ENCODE measurements around the gene EFCC1. TPM values are rescaled to one million over a fixed set of nuclear protein-coding genes. Genes with fewer than 3 reads are reported as not detected.

EFCC1 gene
- total and polyA plus RNA-seq, 2 experiments from 2014 or later, result 0.23 to 0.50 TPM

DNA sequence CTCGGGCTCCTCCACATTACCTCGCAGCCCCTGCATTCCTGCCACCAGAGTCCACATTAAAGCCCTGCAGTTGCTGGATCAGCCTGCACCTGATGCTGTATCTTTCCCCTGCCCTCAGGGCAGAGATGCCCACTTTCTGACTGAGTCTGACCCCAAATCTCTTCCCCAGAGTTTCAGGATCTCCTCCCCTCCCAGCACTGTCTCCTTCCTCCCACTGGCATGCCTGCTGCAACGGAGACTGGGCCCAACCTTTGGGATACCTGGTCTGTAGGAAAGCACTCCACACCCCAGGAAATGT lies 38.9 kb downstream of the EFCC1 start:
- Histone ChIP-seq H4K20me1 (ENCODE audit: insufficient read depth, poor library complexity, severe bottlenecking) (no peaks in the 10 kb centered on the region), H3K79me2 (no peaks in the 10 kb centered on the region), H3K9me2 (replicated peaks; ENCODE audit: insufficient read depth) (no peaks in the 10 kb centered on the region), H2AFZ (no peak overlapping the region), H3K27ac (no peak overlapping the region), H3K36me3 (replicated peaks; ENCODE audit: insufficient read depth, low read depth) (no peaks in the 10 kb centered on the region), H3K9me3 (ENCODE audit: low read depth) (no peaks in the 10 kb centered on the region), H3K27me3 (no peaks in the 10 kb centered on the region), H3K4me2 (no peak overlapping the region), H3K4me1 (ENCODE audit: insufficient read depth) (no peaks in the 10 kb centered on the region), H3K4me3 (no peak overlapping the region)
- 89% methylated on average over 3 of the region's 3 CpGs for WGBS (ENCODE audit: low lambda C conversion rate, missing lambda C conversion rate)
- DNase-seq (ENCODE audit: low spot score), result no peak
- TF ChIP-seq EZH2phosphoT487 (IDR thresholded peaks at IDR 0.05; ENCODE audit: low read depth, severe bottlenecking, unreplicated experiment), result no peak
- TF ChIP-seq, protein P1, sequence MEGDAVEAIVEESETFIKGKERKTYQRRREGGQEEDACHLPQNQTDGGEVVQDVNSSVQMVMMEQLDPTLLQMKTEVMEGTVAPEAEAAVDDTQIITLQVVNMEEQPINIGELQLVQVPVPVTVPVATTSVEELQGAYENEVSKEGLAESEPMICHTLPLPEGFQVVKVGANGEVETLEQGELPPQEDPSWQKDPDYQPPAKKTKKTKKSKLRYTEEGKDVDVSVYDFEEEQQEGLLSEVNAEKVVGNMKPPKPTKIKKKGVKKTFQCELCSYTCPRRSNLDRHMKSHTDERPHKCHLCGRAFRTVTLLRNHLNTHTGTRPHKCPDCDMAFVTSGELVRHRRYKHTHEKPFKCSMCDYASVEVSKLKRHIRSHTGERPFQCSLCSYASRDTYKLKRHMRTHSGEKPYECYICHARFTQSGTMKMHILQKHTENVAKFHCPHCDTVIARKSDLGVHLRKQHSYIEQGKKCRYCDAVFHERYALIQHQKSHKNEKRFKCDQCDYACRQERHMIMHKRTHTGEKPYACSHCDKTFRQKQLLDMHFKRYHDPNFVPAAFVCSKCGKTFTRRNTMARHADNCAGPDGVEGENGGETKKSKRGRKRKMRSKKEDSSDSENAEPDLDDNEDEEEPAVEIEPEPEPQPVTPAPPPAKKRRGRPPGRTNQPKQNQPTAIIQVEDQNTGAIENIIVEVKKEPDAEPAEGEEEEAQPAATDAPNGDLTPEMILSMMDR (IDR thresholded peaks at IDR 0.05; ENCODE audit: poor library complexity), result no peak
- TF ChIP-seq EZH2 (IDR thresholded peaks at IDR 0.05; ENCODE audit: borderline replicate concordance), result no peak

DNA sequence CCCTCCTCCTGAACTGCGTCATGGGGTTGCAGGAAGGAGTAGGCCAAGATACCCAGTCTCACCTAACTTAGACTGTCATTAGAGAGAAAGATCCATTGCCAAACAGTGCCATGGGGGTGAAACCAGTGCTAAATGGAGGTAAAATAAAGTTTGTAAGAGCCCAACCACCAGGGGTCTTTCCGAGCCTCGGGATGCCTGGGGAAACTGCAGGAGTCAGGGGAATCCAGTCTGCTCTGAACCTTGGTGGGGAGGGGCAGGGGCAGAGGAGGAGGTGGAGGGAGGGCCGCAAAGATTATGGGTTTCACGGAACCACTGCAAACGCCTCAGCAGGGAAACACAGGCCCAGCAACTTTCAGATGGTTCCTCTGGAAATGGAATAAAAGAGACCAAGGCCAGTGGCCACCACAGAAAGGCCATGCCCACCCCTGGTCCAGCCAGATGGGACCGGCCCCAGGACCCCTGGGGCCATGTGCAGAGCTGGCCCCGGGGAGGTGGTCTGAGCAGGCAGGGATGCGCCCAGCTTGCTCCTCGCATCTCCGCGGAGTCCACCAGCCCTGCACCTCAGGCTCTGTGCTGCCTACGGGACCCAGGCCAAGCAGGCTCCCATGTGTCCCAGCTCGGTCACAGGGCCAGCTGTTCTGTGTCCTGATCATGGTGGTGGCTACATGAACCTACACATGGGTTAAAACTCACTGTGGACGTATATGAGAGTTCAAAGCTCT lies 39.6 kb downstream of the EFCC1 start:
- Histone ChIP-seq H3K4me3 (no peak overlapping the region), H3K27ac (no peak overlapping the region), H4K20me1 (ENCODE audit: insufficient read depth, poor library complexity, severe bottlenecking) (no peaks in the 10 kb centered on the region), H3K9me2 (replicated peaks; ENCODE audit: insufficient read depth) (no peaks in the 10 kb centered on the region), H2AFZ (no peak overlapping the region), H3K79me2 (no peaks in the 10 kb centered on the region), H3K4me2 (no peak overlapping the region), H3K4me1 (ENCODE audit: insufficient read depth) (no peaks in the 10 kb centered on the region), H3K9me3 (ENCODE audit: low read depth) (no peaks in the 10 kb centered on the region), H3K27me3 (no peaks in the 10 kb centered on the region), H3K36me3 (replicated peaks; ENCODE audit: insufficient read depth, low read depth) (no peaks in the 10 kb centered on the region)
- 85% methylated on average over 13 of the region's 15 CpGs for WGBS (ENCODE audit: low lambda C conversion rate, missing lambda C conversion rate)
- DNase-seq (ENCODE audit: low spot score), result no peak
- TF ChIP-seq EZH2phosphoT487 (IDR thresholded peaks at IDR 0.05; ENCODE audit: low read depth, severe bottlenecking, unreplicated experiment) (no peak), EZH2 (IDR thresholded peaks at IDR 0.05; ENCODE audit: borderline replicate concordance) (no peak)
- TF ChIP-seq, protein P1 (IDR thresholded peaks at IDR 0.05; ENCODE audit: poor library complexity), result no peak

DNA sequence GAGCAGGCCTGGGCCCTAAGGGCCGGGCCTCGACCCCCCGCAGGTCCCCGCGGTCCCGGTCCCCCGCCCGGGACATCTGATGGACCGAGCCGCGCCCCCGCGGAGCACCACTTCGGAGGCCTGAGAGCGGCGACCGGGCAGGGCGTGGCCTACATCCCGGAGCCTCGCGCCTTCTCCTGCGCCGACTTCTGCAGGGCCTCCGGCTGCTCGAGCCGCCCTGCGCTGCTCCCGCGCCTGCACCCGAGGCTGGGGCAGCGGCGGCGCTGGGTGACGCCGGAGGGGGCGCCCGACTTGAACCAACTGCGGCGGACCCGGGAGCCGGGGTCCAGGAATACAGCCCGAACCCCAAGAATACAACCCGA lies 44.6 kb downstream of the EFCC1 start:
- Histone ChIP-seq H3K9me2 (replicated peaks; ENCODE audit: insufficient read depth) (no peaks in the 10 kb centered on the region), H3K9me3 (ENCODE audit: low read depth) (no peaks in the 10 kb centered on the region), H3K27ac (no peak overlapping the region), H4K20me1 (ENCODE audit: insufficient read depth, poor library complexity, severe bottlenecking) (no peaks in the 10 kb centered on the region), H3K4me2 (no peak overlapping the region), H3K36me3 (replicated peaks; ENCODE audit: insufficient read depth, low read depth) (no peaks in the 10 kb centered on the region), H3K79me2 (no peaks in the 10 kb centered on the region), H2AFZ (no peak overlapping the region), H3K4me1 (ENCODE audit: insufficient read depth) (no peaks in the 10 kb centered on the region), H3K27me3 (no peaks in the 10 kb centered on the region), H3K4me3 (no peak overlapping the region)
- TF ChIP-seq EZH2 (IDR thresholded peaks at IDR 0.05; ENCODE audit: borderline replicate concordance) (no peak), EZH2phosphoT487 (IDR thresholded peaks at IDR 0.05; ENCODE audit: low read depth, severe bottlenecking, unreplicated experiment) (no peak)
- TF ChIP-seq, protein P1 (IDR thresholded peaks at IDR 0.05; ENCODE audit: poor library complexity), result no peak
- DNase-seq (ENCODE audit: low spot score), result no peak
- 97% methylated on average over 29 of the region's 43 CpGs for WGBS (ENCODE audit: low lambda C conversion rate, missing lambda C conversion rate)
